ENCODE data around the gene MARCHF7. TPM values are rescaled to one million over a fixed set of nuclear protein-coding genes. Genes with fewer than 3 reads are reported as not detected.

The MARCHF7 gene
- total and polyA plus RNA-seq, 2 of the 8 experiments (the other 6 are each of a cell fraction or from before 2014, with no cell fraction given): 18.3 to 116 TPM

- Histone ChIP-seq H3K9ac (replicated peaks in 1 of 4; ENCODE audit: extremely low read depth in 1 of 4, low read depth in 3 of 4, low read length in 3 of 4) (no peak overlapping the region), H3K23ac (ENCODE audit: insufficient read length) (no peak overlapping the region), H2AFZ (ENCODE audit: low read length) (no peak overlapping the region), H3K18ac (ENCODE audit: extremely low read depth, low read length) (no peak overlapping the region), H2BK15ac (ENCODE audit: low read length) (no peak overlapping the region), H2BK120ac (replicated peaks; ENCODE audit: low read depth, low read length) (no peak overlapping the region), H3K9me3 (ENCODE audit: insufficient read depth in 2 of 2, low read depth in 1 of 2, low read length in 1 of 2) (no peaks in the 10 kb centered on the region), H4K5ac (ENCODE audit: insufficient read length, low read depth, low read length) (no peak overlapping the region), H3K14ac (ENCODE audit: insufficient read length) (no peak overlapping the region), H4K20me1 (replicated peaks in 1 of 2; ENCODE audit: control insufficient read depth in 1 of 2, insufficient read depth in 2 of 2, low read length in 2 of 2) (peaks cover 13 to 20% of the 10 kb centered on the region in 2 experiments), H3K79me1 (ENCODE audit: low read depth, low read length) (peaks cover 7% of the 10 kb centered on the region; the same call in 1 of the 2 replicates), H3K27ac (ENCODE audit: low read depth, low read length) (no peak overlapping the region), H2BK12ac (ENCODE audit: low read depth, low read length) (no peak overlapping the region), H4K8ac (ENCODE audit: extremely low read depth, insufficient read depth, low read length) (no peak overlapping the region), H3K4me3 (ENCODE audit: extremely low read depth in 1 of 4, insufficient read depth in 2 of 4, low read depth in 3 of 4, low read length in 4 of 4) (no peak overlapping the region), H2BK5ac (ENCODE audit: low read depth, low read length) (no peak overlapping the region; the same call in 1 of the 2 replicates), H2AK5ac (ENCODE audit: low read depth, low read length) (no peak overlapping the region), H3K79me2 (ENCODE audit: control insufficient read depth in 1 of 2, insufficient read depth in 2 of 2, low read length in 2 of 2) (peaks cover 4 to 85% of the 10 kb centered on the region in 2 experiments), H3K4me1 (replicated peaks in 1 of 4; ENCODE audit: control insufficient read depth in 3 of 4, insufficient read depth in 4 of 4, low read length in 3 of 4) (no peaks in the 10 kb centered on the region; a peak in 2 of 7 replicates), H3K4me2 (ENCODE audit: insufficient read depth in 1 of 2, low read depth in 2 of 2, low read length in 2 of 2) (no peak overlapping the region), H3K27me3 (replicated peaks in 1 of 4; ENCODE audit: control insufficient read depth in 3 of 4, extremely low read depth in 1 of 4, insufficient read depth in 3 of 4, low read length in 3 of 4) (no peaks in the 10 kb centered on the region), H3K23me2 (ENCODE audit: low read depth, low read length) (no peaks in the 10 kb centered on the region), H4K91ac (replicated peaks; ENCODE audit: insufficient read length, low read length) (no peak overlapping the region), H3K4ac (replicated peaks; ENCODE audit: insufficient read length, low read depth, low read length) (no peak overlapping the region), H3K36me3 (ENCODE audit: control insufficient read depth in 2 of 4, insufficient read depth in 4 of 4, low read length in 3 of 4) (peaks cover 4 to 63% (median 22%) of the 10 kb centered on the region in 4 experiments; a peak in 7 of 8 replicates), H3K56ac (replicated peaks; ENCODE audit: insufficient read length, low read depth, low read length) (no peak overlapping the region), H2BK20ac (ENCODE audit: low read length) (no peak overlapping the region)
- no peak for FAIRE-seq
- 95% methylated on average over 15 of the region's 15 CpGs; no CpG with 5 or more reads in 1 of the 2 experiments for WGBS, 2 experiments (ENCODE audit: extremely low coverage in 1 of 2, insufficient coverage in 1 of 2, insufficient read length in 1 of 2, insufficient replicate concordance in 2 of 2, low coverage in 1 of 2, low lambda C conversion rate in 2 of 2, missing lambda C conversion rate in 1 of 2)
- CTCF ChIA-PET (ENCODE audit: partially characterized antibody): interaction anchor here (1.0 to 1.3 kb wide), 3 partner anchors 9 to 66 kb away, joined by 3 read pairs; no protein-coding TSS in a partner anchor
- POLR2A ChIA-PET (ENCODE audit: partially characterized antibody): interaction anchor here (0.8 to 2.2 kb wide), 5 partner anchors 20 to 181 kb away, joined by 3 to 12 read pairs (median 11); partner anchors contain the start of gene MARCHF7
- no peak for DNase-seq (ENCODE audit: low read depth in 1 of 2, low spot score in 2 of 2)
- TF ChIP-seq CBX5 (IDR thresholded peaks at IDR 0.05; ENCODE audit: low read depth, low read length) (no peak), SUZ12 (IDR thresholded peaks at IDR 0.05; ENCODE audit: low read length) (no peak), RAD21 (IDR thresholded peaks at IDR 0.05 in 1 of 2, conservative IDR thresholded peaks at IDR 0.05 in 1 of 2; ENCODE audit: low read depth in 2 of 2, low read length in 2 of 2) (no peak)
Observed at GRCh38 chr2:159738509-159739390, 26.4 kb downstream of the MARCHF7 start.

Measured in H1 (cell line).